Effector memory CD4-positive, alpha-beta T cell (primary cell): Measurements from ENCODE around the gene GSG1L.

Experiments used
- DNase-seq, 3 donors: peaks; one replicate each; pipeline ENCODE4 v3.0.0-alpha.2; 2020
- H3K27ac ChIP-seq: 2 replicates; pipeline ENCODE4 v1.7.0; 2013; ENCODE audit warnings: mild to moderate bottlenecking, low read length, moderate library complexity; ENCODE audit not compliant: insufficient read depth, poor library complexity, severe bottlenecking
- H3K27me3 ChIP-seq: replicated peaks from 2 replicates; pipeline ENCODE4 v1.7.0; 2013; ENCODE audit warnings: mild to moderate bottlenecking, low read length; ENCODE audit not compliant: insufficient read depth, control insufficient read depth, poor library complexity, severe bottlenecking
- H3K36me3 ChIP-seq: 2 replicates; pipeline ENCODE4 v1.7.0; 2013; ENCODE audit warnings: mild to moderate bottlenecking, low read length, moderate library complexity; ENCODE audit not compliant: control insufficient read depth, insufficient read depth
- H3K4me1 ChIP-seq: 2 replicates; pipeline ENCODE4 v1.7.0; 2013; ENCODE audit warnings: low read length, mild to moderate bottlenecking; ENCODE audit not compliant: control insufficient read depth, insufficient read depth, poor library complexity, severe bottlenecking
- H3K4me3 ChIP-seq: 2 replicates; pipeline ENCODE4 v1.7.0; 2013; ENCODE audit warnings: low read length, low read depth, mild to moderate bottlenecking; ENCODE audit not compliant: insufficient read depth, poor library complexity, severe bottlenecking
- H3K9me3 ChIP-seq: 2 replicates; pipeline ENCODE4 v1.7.0; 2013; ENCODE audit warnings: mild to moderate bottlenecking, low read length, moderate library complexity; ENCODE audit not compliant: control insufficient read depth

GSG1L gene

DNA sequence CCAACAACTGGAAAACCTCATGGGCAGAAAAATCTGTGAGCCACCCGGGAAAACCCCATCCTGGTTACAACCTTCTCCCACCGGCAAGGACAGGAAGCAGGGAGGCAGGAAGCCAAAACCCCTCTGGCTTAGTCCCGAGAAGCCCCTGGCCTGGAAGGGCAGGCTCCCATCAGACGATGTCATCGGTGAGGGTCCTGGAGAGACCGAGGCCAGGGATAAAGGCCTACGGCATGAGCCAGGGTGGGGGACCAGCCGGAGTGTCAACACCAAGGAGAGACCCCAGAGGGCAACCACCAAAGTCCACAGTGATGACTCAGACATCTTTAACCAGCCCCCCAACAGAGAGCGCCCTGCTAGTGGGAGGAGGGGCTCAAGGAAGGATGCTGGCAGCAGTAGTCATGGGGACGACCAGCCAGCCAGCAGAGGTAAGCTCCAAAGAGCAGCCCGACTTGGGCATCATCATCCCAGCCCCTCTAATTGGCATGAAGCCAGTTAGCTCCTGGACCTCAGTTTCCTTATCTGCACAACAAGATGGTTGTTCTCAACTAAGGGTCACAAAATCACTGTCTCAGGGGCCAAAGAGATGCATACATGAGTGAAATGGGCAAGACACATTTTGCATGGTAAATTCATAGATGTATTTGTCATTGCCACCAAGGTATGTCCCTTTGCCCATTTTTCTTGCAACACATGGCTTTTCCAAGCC lies 322.9 kb downstream of the GSG1L start:
- DNase-seq: no peak
- H3K4me1 ChIP-seq: no peaks in the 10 kb centered on the region
- H3K27ac ChIP-seq: no peak overlapping the region
- H3K9me3 ChIP-seq: no peaks in the 10 kb centered on the region
- no peaks in the 10 kb centered on the region for H3K36me3 ChIP-seq
- no peak overlapping the region for H3K4me3 ChIP-seq
- H3K27me3 ChIP-seq: no peaks in the 10 kb centered on the region

DNA sequence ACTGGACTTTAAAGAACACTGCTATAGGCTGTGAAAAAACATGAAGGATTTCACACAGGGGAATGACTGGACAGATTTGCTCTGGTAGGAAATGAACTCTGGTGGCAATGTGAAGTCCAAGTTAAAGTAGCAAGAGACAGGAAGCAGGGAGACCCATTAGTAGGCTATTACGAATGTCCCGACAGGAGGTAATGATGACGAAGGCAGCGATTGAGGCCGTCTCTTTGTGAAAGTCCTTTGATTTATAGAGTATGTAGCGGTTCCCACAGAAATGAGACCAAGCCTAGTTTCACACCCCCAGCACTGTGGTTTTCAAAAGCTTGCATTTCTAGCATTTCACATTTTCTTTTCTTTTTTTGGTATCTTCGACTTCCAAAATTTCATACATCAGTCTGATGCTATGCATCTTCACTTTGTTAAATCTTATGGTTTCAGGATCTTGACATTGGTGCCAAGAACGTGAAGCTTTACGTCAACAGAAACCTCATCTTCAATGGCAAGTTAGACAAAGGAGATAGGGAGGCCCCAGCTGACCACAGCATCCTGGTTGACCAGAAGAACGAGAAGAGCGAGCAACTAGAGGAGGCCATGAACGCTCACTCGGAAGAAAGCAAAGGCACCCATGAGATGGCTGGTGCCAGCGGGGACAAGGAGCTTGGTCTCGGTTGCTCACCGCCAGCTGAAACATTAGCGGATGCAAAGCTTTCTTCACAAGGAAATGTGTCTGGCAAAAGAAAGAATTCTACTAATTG lies 323.7 kb downstream of the GSG1L start:
- Histone ChIP-seq H3K27ac (no peak overlapping the region), H3K36me3 (no peaks in the 10 kb centered on the region), H3K27me3 (no peaks in the 10 kb centered on the region), H3K4me3 (no peak overlapping the region), H3K9me3 (no peaks in the 10 kb centered on the region), H3K4me1 (no peaks in the 10 kb centered on the region)
- DNase-seq: no peak

- Histone ChIP-seq H3K4me3 (no peak overlapping the region), H3K27ac (no peak overlapping the region), H3K9me3 (no peaks in the 10 kb centered on the region), H3K27me3 (no peaks in the 10 kb centered on the region), H3K4me1 (no peaks in the 10 kb centered on the region), H3K36me3 (no peaks in the 10 kb centered on the region)
- DNase-seq: no peak
These were observed 324.9 kb downstream of the GSG1L start for GRCh38 chr16:27738596-27738995.
